ENCODE results near the gene FLCN.

Gene FLCN

DNA sequence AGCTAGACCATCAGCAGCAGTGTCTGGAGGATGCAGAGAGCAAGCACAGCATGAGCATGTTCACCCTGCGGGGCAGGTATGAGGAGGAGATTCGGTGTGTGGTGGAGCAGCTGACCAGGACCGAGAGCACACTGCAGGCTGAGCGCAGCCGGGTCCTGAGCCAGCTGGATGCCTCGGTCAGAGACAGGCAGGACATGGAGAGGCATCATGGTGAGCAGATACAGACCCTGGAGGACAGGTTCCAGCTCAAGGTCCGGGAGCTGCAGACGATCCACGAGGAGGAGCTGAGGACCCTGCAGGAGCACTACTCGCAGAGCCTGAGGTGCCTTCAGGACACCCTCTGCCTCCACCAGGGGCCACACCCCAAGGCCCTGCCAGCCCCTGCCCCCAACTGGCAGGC, 69.6 kb downstream of the FLCN start:
- no peak for DNase-seq (ENCODE audit: low spot score)

DNA sequence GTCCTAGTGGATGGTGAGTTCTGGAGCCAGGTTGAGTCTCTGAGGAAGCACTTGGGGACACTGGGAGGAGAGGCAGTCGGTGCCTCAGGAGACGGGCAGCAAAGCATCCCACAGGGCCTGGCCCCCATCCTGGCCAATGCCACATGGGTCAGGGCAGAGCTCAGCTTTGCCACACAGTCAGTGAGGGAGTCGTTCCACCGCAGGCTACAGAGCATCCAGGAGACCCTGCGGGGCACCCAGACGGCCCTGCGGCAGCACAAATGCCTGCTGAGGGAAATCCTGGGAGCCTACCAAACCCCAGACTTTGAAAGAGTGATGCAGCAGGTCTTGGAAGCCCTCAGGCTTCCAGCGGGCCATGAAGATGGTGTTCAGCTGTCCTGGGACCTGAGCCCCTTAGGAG, 70.5 kb downstream of the FLCN start:
- no peak for DNase-seq (ENCODE audit: low spot score)

DNA sequence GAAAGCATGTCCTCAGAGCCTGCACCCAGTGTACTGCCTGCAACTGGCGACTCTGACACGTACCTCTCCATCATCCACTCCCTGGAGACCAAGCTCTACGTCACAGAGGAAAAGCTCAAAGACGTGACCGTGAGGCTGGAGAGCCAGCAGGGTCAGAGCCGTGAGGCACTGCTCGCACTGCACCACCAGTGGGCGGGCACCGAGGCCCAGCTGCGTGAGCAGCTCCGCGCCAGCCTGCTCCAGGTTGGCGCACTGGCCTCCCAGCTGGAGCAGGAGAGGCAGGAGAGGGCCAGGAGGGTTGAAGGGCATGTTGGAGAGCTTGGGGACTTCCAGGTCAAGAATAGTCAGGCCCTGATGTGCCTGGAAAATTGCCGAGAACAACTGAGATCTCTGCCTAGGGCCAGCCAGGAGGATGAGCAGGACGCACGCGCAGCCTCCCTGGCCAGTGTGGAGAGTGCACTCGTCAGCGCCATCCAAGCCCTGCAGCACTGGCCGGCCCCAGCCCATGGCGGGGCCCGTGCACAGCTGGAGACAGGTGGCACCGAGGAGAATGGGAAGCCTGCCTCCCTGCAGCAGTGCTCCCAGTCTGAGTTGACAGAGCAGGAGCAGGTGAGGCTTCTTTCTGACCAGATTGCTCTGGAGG, 71.2 kb downstream of the FLCN start:
- DNase-seq (ENCODE audit: low spot score): no peak

DNA sequence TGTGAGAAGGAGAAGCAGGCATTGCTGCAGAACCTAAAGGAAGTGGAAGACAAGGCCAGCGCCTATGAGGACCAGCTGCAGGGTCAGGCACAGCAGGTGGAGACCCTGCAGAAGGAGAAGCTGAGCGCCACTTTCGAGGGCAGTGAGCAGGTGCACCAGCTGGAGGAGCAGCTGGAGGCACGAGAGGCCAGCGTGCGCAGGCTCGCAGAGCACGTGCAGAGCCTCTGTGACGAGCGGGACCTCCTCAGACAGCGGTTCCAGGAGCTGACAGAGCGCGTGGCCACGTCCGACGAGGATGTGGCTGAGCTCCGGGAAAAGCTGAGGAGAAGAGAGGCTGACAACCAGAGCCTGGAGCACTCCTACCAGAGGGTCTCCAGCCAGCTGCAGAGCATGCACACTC, 72.3 kb downstream of the FLCN start:
- DNase-seq (ENCODE audit: low spot score): no peak

DNA sequence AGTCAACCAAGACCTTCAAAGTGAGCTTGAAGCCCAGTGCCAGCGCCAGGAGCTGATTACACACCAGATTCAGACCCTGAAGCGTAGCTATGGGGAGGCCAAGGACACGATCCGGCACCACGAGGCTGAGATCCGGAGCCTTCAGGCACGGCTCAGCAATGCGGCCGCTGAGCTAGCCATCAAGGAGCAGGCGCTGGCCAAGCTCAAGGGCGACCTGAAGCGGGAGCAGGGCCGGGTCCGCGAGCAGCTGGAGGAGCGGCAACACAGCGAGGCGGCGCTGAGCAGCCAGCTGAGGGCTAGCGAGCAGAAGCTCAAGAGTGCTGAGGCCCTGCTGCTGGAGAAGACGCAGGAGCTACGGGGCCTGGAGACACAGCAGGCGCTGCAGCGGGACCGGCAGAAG, 72.8 kb downstream of the FLCN start:
- no peak for DNase-seq (ENCODE audit: low spot score)
